ENCODE results near the gene ELMO1. TPM values are rescaled to one million over a fixed set of nuclear protein-coding genes. Genes with fewer than 3 reads are reported as not detected.

ELMO1 gene
- total and polyA plus RNA-seq, 2 of the 13 experiments (the other 11 are each of a cell fraction or from before 2014, with no cell fraction given): 0.11 to 0.17 TPM

GRCh38 chr7:37282927-37283326 is 165.7 kb downstream of the ELMO1 start:
- H4K20me1 ChIP-seq (ENCODE audit: insufficient read depth, low read length): no peaks in the 10 kb centered on the region
- intact Hi-C loops (cut with micrococcal nuclease; ENCODE audit: unreplicated experiment) (no loop called here), in situ Hi-C loops (cut with HindIII; ENCODE audit: extremely low pct_ligation_motif_present, low pct_unique_long_range_greater_than_20kb) (loop anchor here (10.0 kb wide), 1 partner anchor 232 kb away; no protein-coding TSS in a partner anchor)
- no peak for FAIRE-seq
- no peak overlapping the region for H3K9ac ChIP-seq (ENCODE audit: insufficient read depth, low read depth, low read length)
- WGBS (ENCODE audit: low lambda C conversion rate): 0% methylated on average over 3 of the region's 3 CpGs
- no peaks in the 10 kb centered on the region for H3K36me3 ChIP-seq (replicated peaks in 1 of 2; ENCODE audit: control insufficient read depth in 1 of 2, insufficient read depth in 2 of 2, low read length in 2 of 2)
- BruUV-seq (replicated peaks): no TSS peak
- TF ChIP-seq ZNF253 (CRISPR knock-in tag; IDR thresholded peaks at IDR 0.05; ENCODE audit: borderline replicate concordance) (no peak), JDP2 (CRISPR knock-in tag; IDR thresholded peaks at IDR 0.05; ENCODE audit: borderline replicate concordance) (no peak), CREM (IDR thresholded peaks at IDR 0.05) (no peak), CREM (CRISPR knock-in tag; IDR thresholded peaks at IDR 0.05) (no peak), GMEB2 (CRISPR knock-in tag; IDR thresholded peaks at IDR 0.05; ENCODE audit: low read depth) (no peak), ZBTB7B (CRISPR knock-in tag; IDR thresholded peaks at IDR 0.05) (no peak), CREB1 (IDR thresholded peaks at IDR 0.05) (no peak), CREB1 (CRISPR knock-in tag; IDR thresholded peaks at IDR 0.05) (no peak), ZZZ3 (CRISPR knock-in tag; IDR thresholded peaks at IDR 0.05; ENCODE audit: borderline replicate concordance) (no peak), ZNF510 (CRISPR knock-in tag; IDR thresholded peaks at IDR 0.05; ENCODE audit: low read depth) (no peak), ZMYM2 (CRISPR knock-in tag; IDR thresholded peaks at IDR 0.05) (no peak), ZNF383 (CRISPR knock-in tag; IDR thresholded peaks at IDR 0.05; ENCODE audit: borderline replicate concordance) (no peak), ZNF703 (CRISPR knock-in tag; IDR thresholded peaks at IDR 0.05; ENCODE audit: borderline replicate concordance) (no peak), ZNF564 (CRISPR knock-in tag; IDR thresholded peaks at IDR 0.05) (no peak), ZNF512 (CRISPR knock-in tag; IDR thresholded peaks at IDR 0.05) (no peak), KLF9 (CRISPR knock-in tag; IDR thresholded peaks at IDR 0.05; ENCODE audit: low read depth) (no peak), RBFOX2 (IDR thresholded peaks at IDR 0.05; ENCODE audit: low read depth, low read length) (no peak)
- no peak overlapping the region for H3K4me2 ChIP-seq (ENCODE audit: low read depth, low read length)
- H3K27me3 ChIP-seq (ENCODE audit: control insufficient read depth in 1 of 2, insufficient read depth in 2 of 2, low read length in 2 of 2): no peaks in the 10 kb centered on the region
- H3K79me2 ChIP-seq (ENCODE audit: insufficient read depth, low read length): no peaks in the 10 kb centered on the region
- DNase-seq (ENCODE audit: low spot score): no peak
- H3K27ac ChIP-seq (ENCODE audit: extremely low read length, insufficient read depth, low read length): no peak overlapping the region
- H3K9me3 ChIP-seq (ENCODE audit: low read length): no peaks in the 10 kb centered on the region
- no peaks in the 10 kb centered on the region for H3K4me1 ChIP-seq (ENCODE audit: insufficient read depth, low read length)
- POLR2A ChIA-PET: no interaction called here
- no peak overlapping the region for H2AFZ ChIP-seq (ENCODE audit: low read length)
- no peak for ATAC-seq
- CTCF ChIA-PET (ENCODE audit: low intra/inter-chr PET ratio, low total read pairs): no interaction called here
- H3K4me3 ChIP-seq (replicated peaks in 1 of 3; ENCODE audit: insufficient read depth in 1 of 3, low read depth in 2 of 3, low read length in 3 of 3): no peak overlapping the region

All from HepG2 (cell line).